DMS53 treated with DMSO at 0.1 percent for 48 hours (cell line): ENCODE data around the gene TKTL1.

Experiments
- DNase-seq: peaks from one replicate; lab custom pipeline; 2025; ENCODE audit not compliant: unreplicated experiment; lab: John Stamatoyannopoulos, UW

The TKTL1 gene

GRCh38 chrX:154359362-154360154 is 64.0 kb downstream of the TKTL1 start:
- DNase-seq, result no peak

- no peak for DNase-seq
These were observed 64.6 kb downstream of the TKTL1 start for GRCh38 chrX:154360155-154360713.

- DNase-seq, result no peak
These were observed 66.6 kb downstream of the TKTL1 start for GRCh38 chrX:154362085-154362742.

- no peak for DNase-seq
These were observed 68.3 kb downstream of the TKTL1 start for GRCh38 chrX:154363706-154364439.

GRCh38 chrX:154365052-154365600 is 69.5 kb downstream of the TKTL1 start:
- no peak for DNase-seq

- no peak for DNase-seq
These were observed 70.5 kb downstream of the TKTL1 start for GRCh38 chrX:154365997-154366665.

- DNase-seq, result no peak
These were observed 71.1 kb downstream of the TKTL1 start for GRCh38 chrX:154366666-154367055.

- DNase-seq, result no peak
These were observed 72.1 kb downstream of the TKTL1 start for GRCh38 chrX:154367474-154368308.

GRCh38 chrX:154368630-154369448 is 73.2 kb downstream of the TKTL1 start:
- DNase-seq, result peak; percentile 58

- DNase-seq, result no peak
These were observed 74.1 kb downstream of the TKTL1 start for GRCh38 chrX:154369449-154370299.

- no peak for DNase-seq
These were observed 74.9 kb downstream of the TKTL1 start for GRCh38 chrX:154370300-154371016.

GRCh38 chrX:154371017-154371788 is 75.6 kb downstream of the TKTL1 start:
- peak; percentile 29 for DNase-seq

- no peak for DNase-seq
These were observed 76.2 kb downstream of the TKTL1 start for GRCh38 chrX:154371789-154372300.

GRCh38 chrX:154372612-154373022 is 77.0 kb downstream of the TKTL1 start:
- no peak for DNase-seq

GRCh38 chrX:154373340-154374306 is 78.0 kb downstream of the TKTL1 start:
- DNase-seq, result peak; percentile 89
